Karpas-422 (cell line): Measurements from ENCODE around the gene ADGRE3. TPM values are rescaled to one million over a fixed set of nuclear protein-coding genes. Genes with fewer than 3 reads are reported as not detected.
"Not testable (repeated sequence)": the region's sequence is repeated elsewhere in the genome, so short reads cannot be mapped to it uniquely, and the experiment has no call there.

Experiments used
- DNase-seq: peaks from one replicate; pipeline ENCODE4 v3.0.0-alpha.2; 2015
- H2AFZ ChIP-seq: fragments of 200-600 bp; sonication (generic); 2 replicates; pipeline ENCODE4 v1.6.1; 2014; ENCODE audit warnings: antibody characterized with exemption, low read length, mixed read lengths
- H3K27ac ChIP-seq: fragments of 200-600 bp; sonication (generic); 2 replicates; pipeline ENCODE4 v1.5.1; 2014; ENCODE audit warnings: mild to moderate bottlenecking, low read length, moderate library complexity
- H3K27me3 ChIP-seq: fragments of 200-600 bp; sonication (generic); 2 replicates; pipeline ENCODE4 v1.6.1; 2014; ENCODE audit warnings: low read length, mixed read lengths
- H3K36me3 ChIP-seq: fragments of 200-600 bp; sonication (generic); 2 replicates; pipeline ENCODE4 v1.6.1; 2014; ENCODE audit warnings: low read length, mixed read lengths; ENCODE audit not compliant: insufficient read depth
- H3K4me1 ChIP-seq: fragments of 200-600 bp; sonication (generic); 2 replicates; pipeline ENCODE4 v1.6.1; 2014; ENCODE audit warnings: mild to moderate bottlenecking, low read length, mixed read lengths
- H3K4me2 ChIP-seq: fragments of 200-600 bp; sonication (generic); 2 replicates; pipeline ENCODE4 v1.6.1; 2014; ENCODE audit warnings: low read length, low read depth, mild to moderate bottlenecking; ENCODE audit not compliant: poor library complexity, severe bottlenecking
- H3K4me3 ChIP-seq: fragments of 200-600 bp; sonication (generic); 2 replicates; pipeline ENCODE4 v1.5.1; 2014; ENCODE audit warnings: mild to moderate bottlenecking, antibody characterized with exemption, low read length, mixed read lengths
- H3K79me2 ChIP-seq: fragments of 200-600 bp; sonication (generic); 2 replicates; pipeline ENCODE4 v1.6.1; 2014; ENCODE audit warnings: mild to moderate bottlenecking, low read length, mixed read lengths
- H3K9ac ChIP-seq: fragments of 200-600 bp; sonication (generic); 2 replicates; pipeline ENCODE4 v1.6.0; 2014; ENCODE audit warnings: low read length
- H3K9me2 ChIP-seq: fragments of 200-600 bp; sonication (generic), shearing (Covaris generic); replicated peaks from 2 replicates; pipeline ENCODE4 v1.6.0; 2014; ENCODE audit warnings: mild to moderate bottlenecking, low read length, moderate library complexity; ENCODE audit not compliant: insufficient read depth
- H3K9me3 ChIP-seq: fragments of 300-700, 200-600 bp; sonication (generic); 2 replicates; pipeline ENCODE4 v1.6.1; 2014; ENCODE audit warnings: low read length, mixed read lengths
- H4K20me1 ChIP-seq: fragments of 200-600 bp; sonication (generic); 2 replicates; pipeline ENCODE4 v1.6.1; 2014; ENCODE audit warnings: mild to moderate bottlenecking, antibody characterized with exemption, low read length, low read depth; ENCODE audit not compliant: insufficient read depth
- total RNA-seq: library from RNA; depleted of rRNA; stranded (reverse); fragments of >200 nt; shearing (Covaris generic); gene quantifications from 2 replicates; pipeline ENCODE4 v1.2.3, GENCODE V29; 2014; ENCODE audit warnings: low replicate concordance

Gene ADGRE3
- total RNA-seq, 1 experiment from 2014 or later: 0.30 TPM

DNA sequence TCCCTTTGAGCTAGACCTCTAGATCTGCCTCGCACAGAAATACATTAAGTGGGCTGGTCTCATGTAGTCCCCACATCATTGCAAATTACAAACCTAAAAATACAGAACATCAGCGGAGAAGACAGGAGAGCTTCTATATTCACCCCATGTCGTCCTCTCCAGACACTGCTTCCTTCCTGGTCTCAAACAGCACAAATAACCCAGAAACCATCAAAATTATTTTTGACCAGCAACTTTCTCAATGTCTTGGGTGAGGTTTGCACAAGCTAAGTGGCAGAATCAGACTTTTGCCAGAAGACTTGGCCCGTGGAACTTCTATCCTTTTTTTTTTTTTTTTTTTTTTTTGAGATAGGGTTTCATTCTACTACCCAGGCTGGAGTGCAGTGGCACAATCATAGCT lies 63.6 kb downstream of the ADGRE3 start:
- H3K79me2 ChIP-seq: no peaks in the 10 kb centered on the region
- H3K27ac ChIP-seq: no peak overlapping the region
- H3K36me3 ChIP-seq: no peaks in the 10 kb centered on the region
- no peak overlapping the region for H3K9ac ChIP-seq
- no peaks in the 10 kb centered on the region for H3K9me2 ChIP-seq
- H3K9me3 ChIP-seq: no peaks in the 10 kb centered on the region
- no peak for DNase-seq
- no peak overlapping the region for H3K4me3 ChIP-seq
- no peak overlapping the region for H3K4me2 ChIP-seq
- H3K4me1 ChIP-seq: peaks cover 19% of the 10 kb centered on the region
- H2AFZ ChIP-seq: no peak overlapping the region
- no peaks in the 10 kb centered on the region for H4K20me1 ChIP-seq
- H3K27me3 ChIP-seq: no peaks in the 10 kb centered on the region

DNA sequence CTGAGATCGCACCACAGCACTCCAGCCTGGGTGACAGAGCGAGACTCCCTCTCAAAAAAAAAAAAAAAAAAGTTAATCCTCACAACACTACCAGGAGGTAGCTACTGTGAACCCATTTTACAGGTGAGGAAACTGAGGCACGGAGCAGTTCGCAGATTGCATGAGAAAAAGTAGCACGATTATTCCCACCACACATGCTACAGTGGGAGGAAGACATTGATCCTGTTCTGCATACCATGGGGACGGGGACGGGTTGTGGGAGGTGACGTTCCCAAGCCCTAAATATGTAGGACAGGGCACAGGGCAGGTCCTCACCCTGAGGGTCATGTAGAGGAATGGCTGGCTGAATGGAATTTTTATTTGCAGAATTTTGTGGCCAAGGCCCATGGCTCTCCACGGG lies 68.0 kb downstream of the ADGRE3 start:
- Histone ChIP-seq H3K79me2 (no peaks in the 10 kb centered on the region), H3K9me2 (no peaks in the 10 kb centered on the region), H3K4me3 (no peak overlapping the region), H3K27ac (no peak overlapping the region), H4K20me1 (no peaks in the 10 kb centered on the region), H3K36me3 (no peaks in the 10 kb centered on the region), H3K9me3 (peaks cover 3% of the 10 kb centered on the region; the same call in 1 of the 2 replicates), H3K4me1 (peaks cover 36% of the 10 kb centered on the region), H3K27me3 (no peaks in the 10 kb centered on the region), H3K4me2 (no peak overlapping the region), H3K9ac (no peak overlapping the region), H2AFZ (no peak overlapping the region)
- DNase-seq: no peak

DNA sequence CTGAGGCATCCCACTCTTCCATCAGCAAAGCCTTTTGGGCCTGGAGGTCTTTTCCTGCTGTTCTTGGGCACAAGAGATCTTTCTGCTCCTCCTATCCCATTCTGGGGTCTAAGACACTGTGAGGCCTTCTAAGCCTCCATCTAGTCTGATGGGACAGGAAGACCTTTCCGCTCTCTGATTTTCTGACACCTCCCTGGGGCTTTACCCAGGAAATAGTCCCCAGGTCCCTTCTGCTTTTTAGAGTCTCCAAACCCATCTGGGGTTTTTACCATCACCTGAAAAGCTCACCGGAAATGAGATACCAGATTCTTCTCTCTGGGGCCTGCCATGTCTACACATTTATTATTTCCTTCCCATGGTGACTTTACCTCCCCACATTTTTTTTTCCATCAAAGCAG lies 70.7 kb downstream of the ADGRE3 start:
- Histone ChIP-seq H3K27ac (peak overlapping the region; percentile 79), H3K79me2 (no peaks in the 10 kb centered on the region), H4K20me1 (no peaks in the 10 kb centered on the region), H3K36me3 (no peaks in the 10 kb centered on the region), H3K9ac (no peak overlapping the region), H3K9me3 (peaks cover 3% of the 10 kb centered on the region; the same call in 1 of the 2 replicates), H3K4me2 (peak overlapping the region; percentile 65), H3K27me3 (no peaks in the 10 kb centered on the region), H3K4me1 (peaks cover 36% of the 10 kb centered on the region), H2AFZ (no peak overlapping the region), H3K9me2 (no peaks in the 10 kb centered on the region), H3K4me3 (0 out of 2 replicates have a peak overlapping the region, but pooled peaks have one; percentile 24)
- DNase-seq: peak; percentile 92

DNA sequence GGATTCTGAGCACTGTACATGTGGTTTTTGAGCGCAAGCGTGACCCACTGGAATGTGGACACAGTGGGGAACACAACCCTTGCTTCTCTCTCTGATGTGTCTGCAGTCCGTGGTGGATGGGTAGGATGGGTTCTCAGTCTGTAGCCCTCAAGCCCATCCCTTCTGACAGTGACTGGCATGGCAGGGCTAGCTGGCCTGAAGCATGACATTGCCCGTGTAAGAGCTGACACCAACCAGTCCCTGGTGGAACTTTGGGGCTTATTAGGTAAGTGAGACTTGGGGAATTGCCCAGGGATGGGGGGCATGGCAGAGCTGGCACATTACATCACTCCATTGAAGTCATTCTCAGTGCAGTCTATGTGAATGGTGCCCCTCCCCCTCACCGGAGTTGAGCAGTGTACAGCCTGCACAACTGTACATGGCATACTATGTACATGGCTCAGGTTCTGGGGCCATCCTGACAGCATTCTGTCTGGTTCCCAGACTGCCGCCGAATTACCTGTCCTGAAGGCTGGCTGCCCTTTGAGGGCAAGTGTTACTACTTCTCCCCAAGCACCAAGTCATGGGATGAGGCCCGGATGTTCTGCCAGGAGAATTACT lies 75.0 kb downstream of the ADGRE3 start:
- no peaks in the 10 kb centered on the region for H3K79me2 ChIP-seq
- no peaks in the 10 kb centered on the region for H4K20me1 ChIP-seq
- no peak overlapping the region for H2AFZ ChIP-seq
- no peak overlapping the region for H3K9ac ChIP-seq
- H3K36me3 ChIP-seq: no peaks in the 10 kb centered on the region
- no peaks in the 10 kb centered on the region for H3K27me3 ChIP-seq
- no peak overlapping the region for H3K4me3 ChIP-seq
- H3K9me3 ChIP-seq: peaks cover 3% of the 10 kb centered on the region
- H3K4me2 ChIP-seq: no peak overlapping the region
- no peaks in the 10 kb centered on the region for H3K9me2 ChIP-seq
- no peak overlapping the region for H3K27ac ChIP-seq
- DNase-seq: no peak
- H3K4me1 ChIP-seq: peaks cover 19% of the 10 kb centered on the region

DNA sequence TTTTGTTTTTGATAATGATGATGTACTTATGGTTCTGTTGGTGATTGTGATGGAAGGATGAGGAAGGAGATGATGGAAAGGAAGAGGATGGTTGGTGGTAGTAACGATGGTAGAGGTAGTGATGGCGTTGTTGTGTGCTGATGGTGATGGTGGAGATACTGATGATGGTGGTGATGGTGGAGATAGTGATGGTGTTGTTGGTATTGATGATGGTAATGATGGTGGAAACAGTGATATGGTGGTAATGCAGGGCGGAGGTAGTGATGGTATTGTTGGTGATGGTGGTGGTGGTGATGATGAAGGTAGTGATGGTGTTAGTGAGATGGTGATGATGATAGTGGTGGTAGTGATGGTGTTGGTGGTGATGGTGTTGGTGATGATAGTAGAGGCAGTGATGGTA lies 79.1 kb downstream of the ADGRE3 start:
- Histone ChIP-seq H3K27ac (no peak overlapping the region), H3K9me3 (no peaks in the 10 kb centered on the region; the same call in 1 of the 2 replicates), H2AFZ (no peak overlapping the region), H4K20me1 (no peaks in the 10 kb centered on the region), H3K9ac (no peak overlapping the region), H3K9me2 (no peaks in the 10 kb centered on the region), H3K4me3 (no peak overlapping the region), H3K4me2 (no peak overlapping the region), H3K27me3 (no peaks in the 10 kb centered on the region), H3K4me1 (no peaks in the 10 kb centered on the region), H3K79me2 (no peaks in the 10 kb centered on the region), H3K36me3 (no peaks in the 10 kb centered on the region)
- no peak for DNase-seq

DNA sequence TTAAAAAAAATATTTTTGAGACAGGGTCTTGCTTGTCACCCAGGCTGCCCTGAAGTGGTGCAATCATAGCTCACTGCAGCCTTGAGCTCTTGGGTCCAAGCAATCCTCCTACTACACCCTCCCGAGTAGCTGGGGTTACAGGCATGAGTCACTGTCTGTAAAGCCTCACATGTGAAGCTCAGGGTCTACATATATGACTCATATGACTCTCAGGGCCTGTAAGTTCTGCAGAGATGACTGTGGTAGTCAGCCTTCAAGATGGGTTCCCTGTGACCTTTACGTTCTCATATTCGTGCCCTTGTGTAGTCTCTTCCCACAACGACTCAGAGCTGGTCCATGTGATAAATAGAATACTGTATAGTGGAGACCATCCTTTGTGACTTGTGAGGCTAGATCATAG lies 85.2 kb downstream of the ADGRE3 start:
- H3K27me3 ChIP-seq, H3K79me2 ChIP-seq: not testable (repeated sequence)

DNA sequence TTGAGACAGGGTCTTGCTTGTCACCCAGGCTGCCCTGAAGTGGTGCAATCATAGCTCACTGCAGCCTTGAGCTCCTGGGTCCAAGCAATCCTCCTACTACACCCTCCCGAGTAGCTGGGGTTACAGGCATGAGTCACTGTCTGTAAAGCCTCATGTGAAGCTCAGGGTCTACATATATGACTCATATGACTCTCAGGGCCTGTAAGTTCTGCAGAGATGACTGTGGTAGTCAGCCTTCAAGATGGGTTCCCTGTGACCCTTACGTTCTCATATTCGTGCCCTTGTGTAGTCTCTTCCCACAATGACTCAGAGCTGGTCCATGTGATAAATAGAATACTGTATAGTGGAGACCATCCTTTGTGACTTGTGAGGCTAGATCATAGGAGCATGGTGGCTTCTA lies 89.5 kb downstream of the ADGRE3 start:
- DNase-seq: not testable (repeated sequence)

More for the DNA sequence above, 85.2 kb downstream of the ADGRE3 start:
- H3K4me2 ChIP-seq, H3K4me3 ChIP-seq, H3K9me3 ChIP-seq, H3K4me1 ChIP-seq, DNase-seq, H4K20me1 ChIP-seq, H3K36me3 ChIP-seq, H2AFZ ChIP-seq, H3K27ac ChIP-seq, H3K9me2 ChIP-seq, H3K9ac ChIP-seq: not testable (repeated sequence)

DNA sequence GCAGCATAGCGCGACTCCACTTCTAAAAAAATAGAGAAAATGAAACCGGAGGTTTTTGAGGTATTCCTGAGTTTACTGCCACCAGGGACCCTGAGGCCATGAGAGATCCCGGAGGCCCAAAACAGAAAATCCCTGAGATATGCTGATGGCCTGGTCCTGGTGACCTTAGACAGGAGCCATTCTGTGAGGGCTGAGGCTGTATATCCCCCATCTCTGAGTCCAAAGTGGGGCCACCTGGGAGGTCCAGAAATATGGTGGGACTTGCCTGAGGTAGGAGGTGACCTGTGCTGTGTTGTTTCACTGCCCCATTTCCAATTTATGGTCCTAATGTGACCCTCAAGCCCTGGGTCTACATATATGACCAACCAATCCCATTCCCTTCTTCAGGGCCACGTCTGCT lies 90.3 kb downstream of the ADGRE3 start:
- not testable (repeated sequence) for DNase-seq, H3K4me3 ChIP-seq, H3K36me3 ChIP-seq, H3K9me3 ChIP-seq, H3K27ac ChIP-seq, H3K4me2 ChIP-seq, H3K9me2 ChIP-seq, H4K20me1 ChIP-seq, H3K27me3 ChIP-seq, H3K79me2 ChIP-seq, H2AFZ ChIP-seq, H3K9ac ChIP-seq
- peaks cover 13% of the 10 kb centered on the region for H3K4me1 ChIP-seq

More for the DNA sequence above, 89.5 kb downstream of the ADGRE3 start:
- H4K20me1 ChIP-seq, H2AFZ ChIP-seq, H3K36me3 ChIP-seq, H3K9me2 ChIP-seq, H3K27me3 ChIP-seq, H3K27ac ChIP-seq, H3K9me3 ChIP-seq, H3K79me2 ChIP-seq, H3K9ac ChIP-seq, H3K4me3 ChIP-seq, H3K4me2 ChIP-seq: not testable (repeated sequence)
- H3K4me1 ChIP-seq: peaks cover 13% of the 10 kb centered on the region
